Glutamatergic neuron (in vitro differentiated cells): ENCODE data around the gene MIEN1. TPM values are rescaled to one million over a fixed set of nuclear protein-coding genes. Genes with fewer than 3 reads are reported as not detected.

Experiments used
- DNase-seq: peaks from one replicate; pipeline ENCODE4 v3.0.0; 2022
- H3K27ac Mint-ChIP-seq: one replicate; pipeline ENCODE4 v1.8.0; 2020; ENCODE audit warnings: mild to moderate bottlenecking, mixed read lengths, inconsistent platforms; ENCODE audit not compliant: unreplicated experiment
- H3K27me3 Mint-ChIP-seq: one replicate; pipeline ENCODE4 v1.8.0; 2020; ENCODE audit warnings: mild to moderate bottlenecking, moderate library complexity, mixed read lengths, inconsistent platforms; ENCODE audit not compliant: unreplicated experiment
- H3K36me3 Mint-ChIP-seq: one replicate; pipeline ENCODE4 v1.8.0; 2020; ENCODE audit warnings: mild to moderate bottlenecking, mixed read lengths, inconsistent platforms; ENCODE audit not compliant: unreplicated experiment
- H3K4me1 Mint-ChIP-seq: one replicate; pipeline ENCODE4 v1.8.0; 2020; ENCODE audit warnings: mild to moderate bottlenecking, low read depth, mixed read lengths, inconsistent platforms; ENCODE audit not compliant: unreplicated experiment
- H3K4me3 Mint-ChIP-seq: one replicate; pipeline ENCODE4 v1.8.0; 2020; ENCODE audit warnings: mild to moderate bottlenecking, mixed read lengths, inconsistent platforms; ENCODE audit not compliant: unreplicated experiment
- H3K9me3 Mint-ChIP-seq: one replicate; pipeline ENCODE4 v1.8.0; 2020; ENCODE audit warnings: mild to moderate bottlenecking, moderate library complexity, mixed read lengths, inconsistent platforms; ENCODE audit not compliant: unreplicated experiment
- CTCF ChIP-seq: fragments of 200-600 bp; sonication (generic); IDR thresholded peaks from one replicate; pipeline ENCODE4 v1.5.0; 2021; ENCODE audit not compliant: partially characterized antibody, unreplicated experiment
- total RNA-seq: library from RNA; stranded (reverse); fragmentation: NEBNext Ultra II Directional; extraction: Animal tissue kit (Norgen Biotek cat#: 25700); gene quantifications from one replicate; pipeline ENCODE4 v1.2.1, GENCODE V29; 2021; ENCODE audit not compliant: unreplicated experiment

MIEN1 gene
- total RNA-seq, 1 donor from 2014 or later = 52.2 TPM

- H3K36me3 Mint-ChIP-seq = no peaks in the 10 kb centered on the region
- no peaks in the 10 kb centered on the region for H3K4me1 Mint-ChIP-seq
- H3K27ac Mint-ChIP-seq = no peak overlapping the region
- H3K27me3 Mint-ChIP-seq = peaks cover 16% of the 10 kb centered on the region
- TF ChIP-seq CTCF = no peak
- H3K9me3 Mint-ChIP-seq = no peaks in the 10 kb centered on the region
- DNase-seq = no peak
- H3K4me3 Mint-ChIP-seq = no peak overlapping the region
Observed at GRCh38 chr17:39742856-39743436, 12.6 kb upstream of the MIEN1 start.

- no peak for TF ChIP-seq CTCF
- no peak overlapping the region for H3K27ac Mint-ChIP-seq
- no peak overlapping the region for H3K4me3 Mint-ChIP-seq
- no peaks in the 10 kb centered on the region for H3K9me3 Mint-ChIP-seq
- H3K4me1 Mint-ChIP-seq = no peaks in the 10 kb centered on the region
- no peak for DNase-seq
- peaks cover 16% of the 10 kb centered on the region for H3K27me3 Mint-ChIP-seq
- no peaks in the 10 kb centered on the region for H3K36me3 Mint-ChIP-seq
Observed at GRCh38 chr17:39742126-39742855, 12.0 kb upstream of the MIEN1 start.

GRCh38 chr17:39740357-39741111 lies 10.2 kb upstream of the MIEN1 start:
- H3K4me1 Mint-ChIP-seq = no peaks in the 10 kb centered on the region
- TF ChIP-seq CTCF = no peak
- DNase-seq = no peak
- H3K27me3 Mint-ChIP-seq = peaks cover 14% of the 10 kb centered on the region
- H3K4me3 Mint-ChIP-seq = no peak overlapping the region
- H3K9me3 Mint-ChIP-seq = no peaks in the 10 kb centered on the region
- H3K27ac Mint-ChIP-seq = no peak overlapping the region
- H3K36me3 Mint-ChIP-seq = no peaks in the 10 kb centered on the region

GRCh38 chr17:39739885-39740356 lies 9.6 kb upstream of the MIEN1 start:
- Mint-ChIP-seq H3K4me1 (no peaks in the 10 kb centered on the region), H3K27me3 (peaks cover 14% of the 10 kb centered on the region), H3K9me3 (no peaks in the 10 kb centered on the region), H3K27ac (no peak overlapping the region), H3K36me3 (no peaks in the 10 kb centered on the region), H3K4me3 (no peak overlapping the region)
- no peak for TF ChIP-seq CTCF
- DNase-seq = no peak
